HG03558 (cell line): ENCODE data around the gene TEX29.

Source experiments
- ATAC-seq: cut with Tn5 transposase; IDR thresholded peaks from one replicate; pipeline ENCODE4 v1.9.1; 2021; ENCODE audit warnings: moderate number of reproducible peaks; ENCODE audit not compliant: unreplicated experiment; ENCODE audit errors: extremely low read depth

TEX29 gene

DNA sequence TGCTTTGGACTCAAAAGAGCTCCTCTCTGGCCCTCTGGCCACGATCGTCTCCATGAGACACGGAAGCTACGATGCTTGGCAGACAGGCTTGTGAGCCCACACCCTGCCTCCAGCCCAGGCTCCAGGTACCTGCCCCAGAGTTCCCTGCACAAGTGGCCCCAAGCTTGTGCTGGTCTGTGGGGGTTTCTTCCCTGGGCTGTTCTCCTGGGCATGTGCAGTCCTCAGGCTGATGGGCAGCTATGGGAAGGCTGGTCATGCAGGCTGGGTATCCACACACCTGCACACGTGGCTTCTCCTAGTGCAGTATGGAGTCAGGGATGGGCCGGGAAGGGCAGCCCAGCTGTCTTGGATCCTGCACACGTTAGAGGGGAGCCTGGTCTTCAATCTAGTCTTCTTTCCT lies 43.1 kb downstream of the TEX29 start:
- no peak for ATAC-seq

- no peak for ATAC-seq
Observed at GRCh38 chr13:111365149-111366005, 44.9 kb downstream of the TEX29 start.

- no peak for ATAC-seq
Observed at GRCh38 chr13:111367340-111367739, 46.9 kb downstream of the TEX29 start.

GRCh38 chr13:111368091-111368490 lies 47.6 kb downstream of the TEX29 start:
- no peak for ATAC-seq

DNA sequence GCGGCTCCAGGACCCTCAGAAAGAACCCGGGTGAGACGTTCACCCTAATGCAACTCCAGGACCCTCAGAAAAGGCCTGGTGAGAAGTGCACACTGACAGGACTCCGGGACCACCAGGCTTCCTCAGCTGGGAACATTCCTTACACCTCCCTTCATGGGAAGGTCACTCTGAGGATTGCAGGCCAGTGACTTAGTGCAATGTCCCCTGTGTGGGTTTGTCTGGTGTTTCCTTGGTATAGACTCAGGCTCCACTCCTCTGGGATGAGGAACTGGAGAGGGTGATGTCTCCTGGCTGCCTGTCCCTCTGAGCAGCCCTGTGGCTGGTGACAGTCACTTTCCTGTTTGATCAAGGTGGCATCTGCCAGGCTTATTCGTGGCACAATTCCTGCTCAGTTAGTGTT lies 49.7 kb downstream of the TEX29 start:
- ATAC-seq = no peak

- no peak for ATAC-seq
Observed at GRCh38 chr13:111370570-111371535, 50.4 kb downstream of the TEX29 start.

- no peak for ATAC-seq
Observed at GRCh38 chr13:111371720-111372119, 51.3 kb downstream of the TEX29 start.

DNA sequence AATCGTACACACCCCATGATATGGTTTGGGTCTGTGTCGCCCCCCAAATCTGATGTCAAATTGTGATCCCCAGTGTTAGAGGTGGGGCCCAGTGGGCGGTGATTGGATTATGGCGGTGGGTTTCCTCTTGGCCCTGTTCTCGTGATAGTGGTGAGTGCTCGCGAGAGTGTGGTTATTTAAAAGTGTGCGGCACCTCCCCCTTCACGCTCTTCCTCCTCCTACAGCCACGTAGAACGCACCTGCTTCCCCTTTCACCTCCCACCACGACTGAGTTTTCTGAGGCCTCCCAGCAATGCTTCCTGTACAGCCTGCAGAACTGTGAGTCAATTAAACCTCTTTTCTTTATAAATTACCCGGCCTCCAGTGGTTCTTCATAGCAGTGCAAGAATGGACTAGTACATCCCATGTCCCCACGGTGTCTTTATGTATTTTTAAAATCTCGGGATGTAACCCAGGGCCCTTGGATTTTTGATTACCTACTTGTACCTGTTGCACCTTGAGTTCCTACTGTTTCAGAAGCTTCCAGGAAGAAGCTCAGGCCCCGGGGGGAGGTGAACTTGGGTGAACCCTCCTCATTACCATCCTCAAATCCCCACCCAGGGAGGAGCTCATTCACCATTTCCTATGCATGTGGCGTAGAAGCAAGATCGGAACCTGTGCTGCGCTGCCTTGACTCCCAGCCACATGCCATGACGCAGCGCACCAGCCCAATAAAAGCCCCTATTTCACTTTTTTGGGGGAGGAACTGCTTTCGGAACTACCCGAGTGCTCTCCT lies 52.4 kb downstream of the TEX29 start:
- no peak for ATAC-seq

DNA sequence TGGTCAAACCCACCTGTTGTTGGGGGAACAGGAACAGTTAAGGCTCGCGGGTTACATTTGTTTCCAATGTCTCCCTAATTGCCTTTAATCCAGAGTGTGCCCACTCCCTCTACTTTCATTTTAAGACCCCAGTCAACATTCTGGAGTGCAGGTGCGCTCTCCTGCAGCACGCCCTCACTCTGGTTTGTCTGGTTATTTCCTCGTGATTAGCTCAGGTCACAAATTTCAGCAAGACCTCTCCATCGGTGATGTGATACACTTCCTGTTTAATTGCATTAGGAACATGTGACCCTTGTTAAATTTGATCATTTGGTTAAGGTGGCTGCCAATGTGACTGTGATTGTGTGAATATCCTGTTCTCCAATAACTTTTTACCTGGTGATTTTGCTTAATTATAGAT lies 53.0 kb downstream of the TEX29 start:
- no peak for ATAC-seq

- no peak for ATAC-seq
Observed at GRCh38 chr13:111380431-111380830, 60.0 kb downstream of the TEX29 start.

DNA sequence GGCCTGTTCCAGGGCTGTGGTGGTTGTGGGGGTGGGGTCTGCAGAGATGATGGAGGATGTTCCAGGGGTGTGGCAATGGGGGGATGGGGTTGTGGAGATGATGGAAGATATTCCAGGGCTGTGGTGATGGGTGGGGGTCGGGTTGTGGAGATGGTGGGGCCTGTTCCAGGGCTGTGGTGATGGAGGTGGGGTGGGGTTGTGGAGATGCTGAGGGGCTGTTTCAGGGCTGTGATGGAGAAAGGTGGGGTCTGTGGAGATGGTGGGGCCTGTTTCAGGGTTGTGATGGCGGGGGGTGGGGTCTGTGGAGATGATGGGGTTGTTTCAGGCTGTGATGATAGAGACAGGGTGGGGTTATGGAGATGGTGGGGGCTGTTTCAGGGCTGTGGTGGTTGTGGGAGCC lies 62.0 kb downstream of the TEX29 start:
- no peak for ATAC-seq

DNA sequence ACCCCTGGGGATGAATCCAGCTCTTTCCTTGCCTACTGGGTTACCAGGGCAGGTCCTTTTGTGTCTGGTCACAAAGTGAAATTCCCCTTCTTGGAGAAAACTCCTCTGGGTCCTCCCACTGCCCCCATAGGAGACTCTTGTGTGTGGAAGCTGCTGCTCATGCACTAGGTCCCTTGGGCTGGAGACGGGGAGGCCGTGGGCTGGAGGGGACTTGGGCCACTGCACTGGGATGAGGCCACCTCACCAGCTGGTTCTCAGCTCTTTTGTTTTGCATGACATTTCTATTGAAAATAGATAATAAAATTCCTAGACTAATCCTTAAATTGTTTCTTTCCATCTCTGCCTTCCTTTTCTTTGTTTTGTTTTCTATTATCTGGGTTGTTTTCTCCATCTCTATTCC lies 62.4 kb downstream of the TEX29 start:
- no peak for ATAC-seq

- no peak for ATAC-seq
Observed at GRCh38 chr13:111383591-111384440, 63.4 kb downstream of the TEX29 start.

DNA sequence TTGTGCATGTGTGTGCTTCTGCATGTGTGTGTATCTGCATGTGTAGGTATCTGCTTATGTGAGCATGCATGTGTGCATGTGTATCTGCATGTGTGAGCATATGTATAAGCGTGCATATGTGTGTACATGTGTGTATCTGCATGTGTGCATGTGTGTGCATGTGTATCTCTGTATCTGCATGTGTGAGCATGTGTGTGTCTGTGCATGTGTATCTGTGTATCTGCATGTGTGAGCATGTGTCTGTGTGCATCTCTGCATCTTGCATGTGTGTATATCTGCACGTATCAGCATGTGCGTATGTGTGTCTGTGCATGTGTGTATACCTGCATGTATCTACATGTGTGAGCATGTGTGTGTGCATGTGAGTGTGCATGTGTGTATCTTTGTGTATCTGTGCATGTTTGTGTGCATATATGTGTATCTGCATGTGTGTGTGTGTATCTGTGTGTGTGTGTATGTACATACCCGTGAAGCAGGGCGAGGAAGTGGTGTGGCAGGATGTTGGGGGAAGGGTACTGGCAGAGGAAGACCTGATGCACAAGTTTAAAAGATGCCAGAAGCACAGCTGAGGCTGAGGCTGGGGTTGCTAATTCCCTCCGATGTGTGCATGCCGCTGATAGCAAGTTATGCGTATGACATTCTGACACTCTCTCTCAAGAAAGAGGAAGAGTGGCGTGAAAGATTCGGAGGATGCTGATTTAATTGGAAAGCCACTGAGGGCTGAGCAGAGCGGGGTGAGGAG lies 64.2 kb downstream of the TEX29 start:
- ATAC-seq = no peak

DNA sequence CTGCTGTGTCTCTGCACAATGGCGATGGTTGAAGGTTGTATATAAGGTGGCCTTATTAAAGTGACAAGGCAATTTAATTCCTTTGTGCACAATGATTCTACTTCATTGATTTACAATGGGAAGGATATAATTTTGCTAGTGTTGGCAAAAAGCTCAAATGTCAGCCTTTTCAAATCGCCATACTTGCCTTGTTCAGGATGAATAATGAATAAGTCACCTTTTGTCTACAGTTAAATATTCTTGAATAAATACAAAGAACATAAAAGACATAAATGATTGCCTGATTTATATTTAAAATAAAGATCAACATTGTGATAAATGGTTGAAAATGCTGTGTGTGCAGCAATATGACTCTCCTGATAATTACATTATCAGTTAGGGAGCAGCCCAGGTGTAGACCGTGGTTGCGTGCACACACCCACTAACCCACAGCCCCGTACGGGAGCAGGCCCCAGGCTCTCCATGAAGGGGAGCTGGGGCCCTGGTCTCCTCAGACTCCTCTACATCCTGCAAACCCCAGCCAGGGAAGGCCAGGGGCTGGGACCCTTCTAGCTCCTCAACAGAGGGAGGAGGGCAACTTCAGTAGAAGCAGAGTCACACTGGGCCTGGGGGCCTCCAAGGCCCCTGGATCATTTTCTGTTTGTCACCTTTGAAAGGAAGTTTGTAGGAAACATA lies 64.9 kb downstream of the TEX29 start:
- no peak for ATAC-seq

GRCh38 chr13:111387026-111387871 lies 66.8 kb downstream of the TEX29 start:
- ATAC-seq = no peak

- no peak for ATAC-seq
Observed at GRCh38 chr13:111387945-111388600, 67.6 kb downstream of the TEX29 start.
